ENCODE results near the gene RNF144B. TPM values are rescaled to one million over a fixed set of nuclear protein-coding genes. Genes with fewer than 3 reads are reported as not detected.
"Not testable (repeated sequence)": the region's sequence is repeated elsewhere in the genome, so short reads cannot be mapped to it uniquely, and the experiment has no call there.

The RNF144B gene
- total RNA-seq, 1 experiment from 2014 or later: 0.31 TPM

DNA sequence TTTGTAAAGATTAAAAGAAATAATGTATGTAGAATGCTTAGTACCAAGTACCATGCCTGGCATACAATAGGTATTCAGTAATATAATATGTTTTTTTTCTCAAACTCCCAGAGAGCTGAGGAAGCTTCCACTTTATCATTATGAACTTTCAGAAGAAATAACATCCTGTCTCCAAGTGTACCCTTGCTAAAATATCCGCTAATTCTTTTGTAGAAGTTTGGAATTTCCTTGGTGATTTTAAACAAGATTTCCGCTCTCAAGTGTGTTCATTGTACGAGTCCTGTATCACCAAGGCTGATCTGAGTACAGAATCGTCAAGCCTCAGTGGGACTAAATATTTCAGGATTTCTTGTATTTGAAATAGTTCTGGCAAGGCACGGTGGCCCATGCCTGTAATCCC lies 16.1 kb upstream of the RNF144B start:
- DNase-seq (ENCODE audit: low spot score): no peak

- no peak for DNase-seq (ENCODE audit: low spot score)
Measured at GRCh38 chr6:18371656-18372055, 15.5 kb upstream of the RNF144B start.

DNA sequence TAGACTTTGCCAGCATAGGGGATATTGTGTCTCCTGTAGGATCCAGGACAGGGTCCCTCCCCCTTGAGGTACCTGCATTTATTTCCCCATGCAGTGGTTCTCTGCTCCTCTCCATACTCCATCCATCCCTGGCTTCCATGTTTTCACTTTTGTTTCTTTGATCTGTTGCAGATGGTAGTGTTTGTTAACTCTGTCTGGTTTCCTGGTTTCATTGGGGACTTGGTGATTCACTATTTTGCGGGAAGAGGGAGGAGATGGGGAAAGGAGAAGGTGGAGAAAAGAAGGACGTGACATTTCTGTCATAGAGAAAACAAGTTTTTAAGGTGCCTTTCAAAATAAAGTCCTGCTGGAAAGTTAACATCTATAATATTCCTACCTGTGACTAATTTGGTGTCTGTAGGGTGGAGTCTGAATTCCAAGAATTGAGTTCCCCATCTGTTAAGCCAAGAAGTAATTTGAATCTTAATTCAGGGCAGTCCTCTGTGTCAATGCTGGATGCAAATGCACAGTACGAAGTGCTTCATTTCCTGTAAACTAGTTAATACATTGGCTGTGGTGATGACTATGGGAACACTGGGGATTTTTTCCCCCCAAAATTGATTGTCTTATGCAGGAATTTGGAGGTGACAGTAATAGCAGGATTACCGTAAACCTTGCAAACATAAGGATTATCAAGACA lies 6.9 kb upstream of the RNF144B start:
- no peak for DNase-seq (ENCODE audit: low spot score)

DNA sequence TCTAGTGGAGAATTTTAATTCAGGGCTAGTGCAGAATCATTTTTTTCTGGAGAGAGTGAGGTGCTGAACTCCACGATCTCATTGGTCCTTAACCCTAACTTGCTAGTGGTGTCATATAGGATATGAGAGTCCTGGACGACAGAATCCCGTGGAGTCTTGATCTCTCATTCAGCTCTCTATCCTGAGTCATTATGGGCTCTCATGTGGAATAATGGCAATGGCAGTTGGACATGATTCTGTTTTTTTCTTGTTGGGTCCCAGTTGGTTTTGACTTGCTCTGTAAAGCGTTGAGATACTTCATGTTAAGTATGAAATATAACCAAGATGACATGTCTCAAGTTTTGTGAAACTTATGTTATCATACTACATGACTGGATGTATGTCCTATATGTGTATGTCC lies 6.3 kb upstream of the RNF144B start:
- DNase-seq (ENCODE audit: low spot score): no peak

GRCh38 chr6:18383441-18383840 lies 3.7 kb upstream of the RNF144B start:
- DNase-seq (ENCODE audit: low spot score): no peak

GRCh38 chr6:18384621-18385020 lies 2.5 kb upstream of the RNF144B start:
- DNase-seq (ENCODE audit: low spot score): no peak

GRCh38 chr6:18386298-18386976 lies 713 bp upstream of the RNF144B start:
- no peak for DNase-seq (ENCODE audit: low spot score)

DNA sequence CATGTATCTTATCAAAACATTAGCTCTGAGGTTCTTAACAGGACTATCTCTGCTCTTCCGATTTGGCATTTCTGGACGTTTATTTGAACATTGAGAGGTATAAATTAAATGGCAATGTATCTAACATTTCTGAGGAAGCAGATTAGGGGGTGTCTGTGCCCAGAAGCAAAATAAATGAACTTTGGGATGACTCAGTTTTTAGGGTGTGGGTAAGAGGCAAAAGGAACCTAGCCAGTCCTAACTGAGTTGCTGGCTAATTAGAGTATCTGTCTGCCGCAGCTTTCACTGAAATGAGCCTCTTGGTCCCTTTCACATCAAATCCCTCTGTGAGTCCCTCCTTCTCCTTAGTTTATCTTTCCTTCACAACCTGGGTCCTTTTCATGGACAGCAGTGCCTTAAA lies 1.1 kb downstream of the RNF144B start:
- DNase-seq (ENCODE audit: low spot score): no peak

- DNase-seq (ENCODE audit: low spot score): peak; percentile 28
Measured at GRCh38 chr6:18388942-18389341, 1.8 kb downstream of the RNF144B start.

- no peak for DNase-seq (ENCODE audit: low spot score)
Measured at GRCh38 chr6:18389479-18389878, 2.3 kb downstream of the RNF144B start.

DNA sequence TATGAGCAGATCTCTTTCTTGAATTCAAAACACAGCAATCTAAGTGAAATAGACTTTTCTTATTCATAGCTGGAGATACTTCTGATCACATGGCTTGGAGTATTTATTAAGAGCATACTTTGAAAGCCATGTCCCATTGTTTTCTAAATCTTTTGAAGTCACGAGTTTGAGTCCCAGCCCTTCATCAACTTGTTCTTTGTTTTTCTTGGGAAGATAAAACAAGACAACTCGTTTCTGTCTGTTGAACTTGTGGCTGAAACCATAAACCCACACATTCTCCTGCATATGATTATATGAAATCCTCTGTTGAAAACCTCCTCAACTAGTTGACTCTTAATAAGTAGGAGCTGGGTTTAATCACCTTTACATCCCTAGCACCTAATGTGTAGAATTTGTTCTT lies 3.3 kb downstream of the RNF144B start:
- DNase-seq (ENCODE audit: low spot score): no peak

DNA sequence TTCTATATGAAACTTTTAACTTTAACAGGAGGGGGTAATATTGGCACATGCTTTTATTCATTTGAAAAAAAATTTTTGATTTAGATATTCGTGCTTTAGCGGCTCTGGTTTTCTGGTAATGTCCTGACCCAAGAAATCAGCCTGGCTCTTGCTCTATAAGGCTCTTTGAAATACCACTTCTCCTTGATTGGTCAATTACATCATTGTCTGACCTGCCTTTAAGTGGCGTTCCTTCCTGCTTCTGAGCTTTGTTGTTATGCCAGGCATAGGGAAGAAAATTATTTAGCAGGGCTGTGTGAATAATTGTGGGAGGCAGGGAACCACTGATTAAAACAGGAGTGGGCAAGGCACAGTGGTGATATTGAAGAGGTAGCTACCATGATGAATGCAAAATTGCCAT lies 3.9 kb downstream of the RNF144B start:
- DNase-seq (ENCODE audit: low spot score): no peak

DNA sequence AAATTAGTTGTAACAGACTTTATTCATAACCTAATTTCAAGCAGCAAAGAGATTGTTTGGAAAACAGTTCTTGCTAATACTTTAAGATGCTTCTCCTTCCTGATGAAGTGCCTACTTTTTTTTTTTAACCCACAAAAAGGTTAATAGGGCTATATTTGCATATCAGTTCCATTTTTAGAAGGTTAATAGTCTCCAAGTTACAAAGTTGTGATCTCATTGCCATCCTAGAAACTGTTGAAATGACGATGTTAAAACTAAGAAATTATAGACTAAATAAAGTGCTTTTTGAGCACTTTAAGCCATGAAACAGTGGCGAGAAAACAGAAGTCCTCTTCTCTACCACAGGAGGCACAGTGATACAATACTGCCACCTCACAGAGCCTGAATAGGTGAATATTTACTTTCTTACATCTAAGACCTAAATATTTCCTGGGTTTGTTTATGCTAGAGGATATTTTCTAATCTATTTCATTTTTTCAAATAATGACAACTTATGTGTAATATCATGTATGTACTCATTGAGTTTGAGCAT lies 5.3 kb downstream of the RNF144B start:
- DNase-seq (ENCODE audit: low spot score): no peak

DNA sequence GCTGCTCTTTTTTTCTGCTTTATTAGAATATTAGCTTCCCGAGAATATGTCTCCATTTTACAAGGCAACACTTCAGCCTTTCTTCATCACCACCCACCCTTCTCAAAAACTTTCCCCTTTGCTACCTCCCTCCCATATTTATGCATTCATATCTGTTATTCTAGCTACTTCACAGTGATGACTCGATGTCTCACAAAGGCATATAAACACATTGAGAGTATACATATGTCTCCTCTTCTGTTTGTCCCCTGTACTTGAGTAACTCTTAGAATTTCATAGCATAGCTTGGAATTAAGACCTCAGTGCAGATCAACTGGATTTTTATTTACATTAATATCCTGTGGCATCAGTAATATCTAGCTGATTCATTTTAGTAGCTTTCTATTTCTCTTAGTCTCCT lies 6.5 kb downstream of the RNF144B start:
- DNase-seq (ENCODE audit: low spot score): no peak

DNA sequence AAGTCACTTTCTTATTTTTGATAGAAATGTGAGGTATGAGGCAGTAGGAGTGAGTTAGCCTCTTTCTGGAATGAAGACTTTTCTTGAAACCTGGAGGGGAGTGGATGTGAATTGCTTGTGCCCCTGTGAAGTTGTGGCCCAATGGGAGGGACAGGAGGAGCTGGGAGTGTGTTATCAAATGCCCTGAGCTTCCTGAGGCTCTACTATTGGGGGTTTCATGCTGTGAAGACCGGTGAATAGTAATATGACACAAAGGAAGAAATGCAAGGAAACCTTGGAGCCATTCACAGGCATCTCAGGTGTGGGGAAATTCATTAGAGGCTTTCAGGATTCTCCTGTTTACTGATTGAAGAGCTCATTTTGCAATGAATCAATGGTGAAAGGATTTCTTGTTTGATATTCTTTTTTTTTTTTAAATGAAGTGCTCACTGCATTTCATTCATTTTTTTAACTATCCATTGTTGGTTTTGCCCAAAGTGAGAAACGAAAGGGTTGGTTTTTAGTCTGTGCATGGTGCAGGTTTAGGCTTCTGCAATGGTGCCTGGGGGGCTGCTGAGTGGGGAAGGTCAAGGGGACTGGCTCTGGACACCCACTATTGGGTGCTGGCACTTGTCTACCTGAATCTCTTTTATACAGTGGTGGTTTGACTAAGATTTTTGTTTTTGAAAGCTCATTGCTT lies 8.2 kb downstream of the RNF144B start:
- no peak for DNase-seq (ENCODE audit: low spot score)

GRCh38 chr6:18395856-18396197 lies 8.7 kb downstream of the RNF144B start:
- DNase-seq (ENCODE audit: low spot score): no peak

- DNase-seq (ENCODE audit: low spot score): no peak
Measured at GRCh38 chr6:18397701-18398100, 10.6 kb downstream of the RNF144B start.

DNA sequence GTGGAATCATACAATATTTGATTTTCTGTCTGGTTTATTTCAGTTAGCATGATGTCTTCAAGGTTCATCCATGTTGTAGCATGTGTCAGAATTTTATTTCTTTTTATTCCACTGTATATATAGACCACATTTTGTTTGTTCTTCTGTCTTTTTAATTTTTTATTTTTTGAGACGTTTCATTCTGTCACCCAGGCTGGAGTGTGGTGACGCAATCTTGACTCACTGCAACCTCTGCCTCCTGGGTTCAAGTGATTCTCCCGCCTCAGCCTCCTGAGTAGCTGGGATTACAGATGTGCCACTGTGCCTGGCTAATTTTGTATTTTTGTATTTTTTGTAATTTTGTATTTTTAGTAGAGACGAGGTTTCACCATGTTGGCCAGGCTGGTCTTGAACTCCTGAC lies 11.1 kb downstream of the RNF144B start:
- not testable (repeated sequence) for DNase-seq (ENCODE audit: low spot score)

DNA sequence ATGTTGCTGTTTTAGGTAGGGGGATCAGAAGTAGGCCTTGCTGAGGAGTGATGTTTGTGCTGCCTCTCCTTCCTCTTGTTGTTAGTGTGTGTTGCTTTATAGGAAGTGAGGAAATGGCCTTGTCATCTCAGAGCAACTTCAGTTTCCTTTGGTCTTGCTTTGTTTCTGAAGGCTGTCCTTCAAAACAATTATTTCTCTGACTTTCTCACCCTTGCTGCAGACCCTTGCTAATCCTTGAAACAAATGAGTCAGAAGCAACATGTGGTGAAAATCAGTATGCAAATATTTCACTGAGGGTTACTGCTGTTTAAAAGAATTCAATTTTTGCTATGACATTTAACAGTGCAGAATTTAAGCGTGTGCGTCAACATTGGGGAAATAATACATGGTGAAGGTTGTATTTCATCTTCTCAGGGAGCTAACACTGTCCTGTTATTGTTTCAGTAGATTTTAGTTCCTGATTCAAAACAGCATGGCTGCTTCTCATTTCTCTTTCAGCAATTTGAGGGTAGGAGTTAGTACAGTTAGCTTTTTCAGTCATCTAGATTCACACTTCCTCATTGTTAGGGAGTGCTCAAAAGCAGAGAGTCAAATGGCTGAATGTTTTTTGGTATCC lies 13.8 kb downstream of the RNF144B start:
- no peak for DNase-seq (ENCODE audit: low spot score)

DNA sequence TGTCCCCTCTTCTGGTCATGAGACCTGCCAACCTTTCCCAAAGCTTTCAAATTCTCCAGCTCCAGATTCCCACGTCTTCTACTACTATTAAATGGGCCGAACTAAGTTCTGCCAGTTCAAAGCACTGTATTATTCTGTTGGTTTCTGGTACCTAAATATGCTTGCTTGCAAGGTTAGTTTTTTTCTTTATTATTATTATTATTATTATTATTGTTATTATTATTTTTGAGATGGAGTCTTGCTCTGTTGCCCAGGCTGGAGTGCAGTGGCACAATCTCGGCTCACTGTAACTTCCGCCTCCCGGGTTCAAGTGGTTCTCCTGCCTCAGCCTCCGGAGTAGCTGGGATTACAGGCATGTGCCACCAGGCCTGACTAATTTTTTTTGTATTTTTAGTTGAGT lies 17.8 kb downstream of the RNF144B start:
- DNase-seq (ENCODE audit: low spot score): not testable (repeated sequence)

GRCh38 chr6:18405477-18406293 lies 18.5 kb downstream of the RNF144B start:
- DNase-seq (ENCODE audit: low spot score): peak; percentile 81

Data from H4 (cell line).